Measurements from ENCODE around the gene NEAT1.

The NEAT1 gene

GRCh38 chr11:65429068-65429681 is 6.6 kb downstream of the NEAT1 start:
- DNase-seq (ENCODE audit: extremely low spot score): no peak
- POLR2A ChIA-PET: interaction anchor here (1.3 to 16.9 kb wide), 5 partner anchors 12 to 69 kb away, joined by 3 to 1436 read pairs (median 5); partner anchors contain the start of gene MALAT1
- CTCF ChIA-PET: interaction anchor here (0.7 kb wide), 1 partner anchor 13 kb away, joined by 6 read pairs; no protein-coding TSS in a partner anchor
- TF ChIP-seq SUZ12 (IDR thresholded peaks at IDR 0.05) (no peak), FOXM1 (IDR thresholded peaks at IDR 0.05; ENCODE audit: borderline replicate concordance) (no peak), ARNT (IDR thresholded peaks at IDR 0.05) (no peak), L3MBTL2 (conservative IDR thresholded peaks at IDR 0.05) (0 out of 2 replicates have a peak, but pooled peaks have one; percentile 12), LEF1 (IDR thresholded peaks at IDR 0.05; ENCODE audit: borderline replicate concordance) (no peak), FOXA1 (IDR thresholded peaks at IDR 0.05) (no peak), CTBP1 (IDR thresholded peaks at IDR 0.05; ENCODE audit: borderline replicate concordance) (no peak)

GRCh38 chr11:65429724-65430405 is 7.3 kb downstream of the NEAT1 start:
- ChIA-PET POLR2A (interaction anchor here (0.9 to 16.9 kb wide), 9 partner anchors 10 to 69 kb away, joined by 3 to 1436 read pairs (median 4); partner anchors contain the start of gene MALAT1), CTCF (interaction anchor here (0.6 to 0.7 kb wide), 2 partner anchors 13 to 78 kb away, joined by 3 to 6 read pairs; no protein-coding TSS in a partner anchor)
- TF ChIP-seq FOXK2 (IDR thresholded peaks at IDR 0.05) (no peak), TARDBP (IDR thresholded peaks at IDR 0.05) (no peak), HDGF (IDR thresholded peaks at IDR 0.05; ENCODE audit: borderline replicate concordance) (no peak), ZNF384 (IDR thresholded peaks at IDR 0.05) (no peak), PKNOX1 (IDR thresholded peaks at IDR 0.05) (no peak), ELF4 (IDR thresholded peaks at IDR 0.05) (no peak), LEF1 (IDR thresholded peaks at IDR 0.05; ENCODE audit: borderline replicate concordance) (no peak), BHLHE40 (IDR thresholded peaks at IDR 0.05; ENCODE audit: borderline replicate concordance) (no peak), FOXM1 (IDR thresholded peaks at IDR 0.05; ENCODE audit: borderline replicate concordance) (no peak), ARNT (IDR thresholded peaks at IDR 0.05) (no peak)
- DNase-seq (ENCODE audit: extremely low spot score): no peak

GRCh38 chr11:65430406-65431217 is 8.0 kb downstream of the NEAT1 start:
- POLR2A ChIA-PET: interaction anchor here (0.6 to 16.9 kb wide), 10 partner anchors 10 to 68 kb away, joined by 3 to 1436 read pairs (median 4); partner anchors contain the start of gene MALAT1
- TF ChIP-seq TARDBP (IDR thresholded peaks at IDR 0.05): no peak
- no peak for TF ChIP-seq FOXK2 (IDR thresholded peaks at IDR 0.05)
- no peak for TF ChIP-seq FOXM1 (IDR thresholded peaks at IDR 0.05; ENCODE audit: borderline replicate concordance)
- CTCF ChIA-PET: no interaction called here
- no peak for DNase-seq (ENCODE audit: extremely low spot score)

- no peak for TF ChIP-seq SUZ12 (IDR thresholded peaks at IDR 0.05)
- no peak for TF ChIP-seq TARDBP (IDR thresholded peaks at IDR 0.05)
- no peak for TF ChIP-seq HDGF (IDR thresholded peaks at IDR 0.05; ENCODE audit: borderline replicate concordance)
- TF ChIP-seq FOXM1 (IDR thresholded peaks at IDR 0.05; ENCODE audit: borderline replicate concordance): no peak
- TF ChIP-seq CTBP1 (IDR thresholded peaks at IDR 0.05; ENCODE audit: borderline replicate concordance): no peak
- no peak for TF ChIP-seq LEF1 (IDR thresholded peaks at IDR 0.05; ENCODE audit: borderline replicate concordance)
- no peak for TF ChIP-seq ELF4 (IDR thresholded peaks at IDR 0.05)
- no peak for TF ChIP-seq NFRKB (IDR thresholded peaks at IDR 0.05)
- TF ChIP-seq L3MBTL2 (conservative IDR thresholded peaks at IDR 0.05): no peak
- ChIA-PET POLR2A (interaction anchor here (1.5 kb wide), 1 partner anchor 8 kb away, joined by 13 read pairs; the partner anchor contains the start of gene NEAT1), CTCF (no interaction called here)
- no peak for DNase-seq (ENCODE audit: extremely low spot score)
These were observed 9.0 kb downstream of the NEAT1 start for GRCh38 chr11:65431451-65432099.

GRCh38 chr11:65432100-65432650 is 9.6 kb downstream of the NEAT1 start:
- POLR2A ChIA-PET: interaction anchor here (0.6 to 1.5 kb wide), 5 partner anchors 9 to 74 kb away, joined by 3 to 13 read pairs (median 4); partner anchors contain the start of genes MALAT1 and NEAT1

GRCh38 chr11:65432686-65433582 is 10.3 kb downstream of the NEAT1 start:
- POLR2A ChIA-PET: interaction anchor here (0.6 to 1.5 kb wide), 5 partner anchors 10 to 73 kb away, joined by 3 to 13 read pairs (median 4); partner anchors contain the start of genes MALAT1 and NEAT1
- CTCF ChIA-PET: no interaction called here
- no peak for DNase-seq (ENCODE audit: extremely low spot score)
- TF ChIP-seq SUZ12 (IDR thresholded peaks at IDR 0.05): no peak

More at GRCh38 chr11:65432100-65432650, 9.6 kb downstream of the NEAT1 start:
- TF ChIP-seq NFRKB (IDR thresholded peaks at IDR 0.05) (no peak), BHLHE40 (IDR thresholded peaks at IDR 0.05; ENCODE audit: borderline replicate concordance) (no peak), L3MBTL2 (conservative IDR thresholded peaks at IDR 0.05) (no peak)
- DNase-seq (ENCODE audit: extremely low spot score): no peak
- CTCF ChIA-PET: no interaction called here

Data from HEK293T (cell line).